Naive thymus-derived CD8-positive, alpha-beta T cell (primary cell): ENCODE data around the gene ZMYND11. TPM values are rescaled to one million over a fixed set of nuclear protein-coding genes. Genes with fewer than 3 reads are reported as not detected.
A peak's percentile ranks its signal among the peaks of the same experiment; 100 is the strongest.

ENCODE experiments used
- ATAC-seq, 2 donors: fragments of 150-1000 bp; cut with Tn5 transposase in 1 of 2; sonication (Bioruptor Pico), chemical (Tn5 transposase) in 1 of 2; 1 replicate in 1 of 2; 2 replicates in 1 of 2; pipeline ENCODE4 v1.10.0; 2021; ENCODE audit warnings: mild to moderate bottlenecking in 2 of 2, moderate library complexity in 2 of 2
- POLR2A ChIA-PET: fragments of 350-600 bp; sonication (Branson Sonifier 250); formaldehyde crosslinking; loops from one replicate; lab custom pipeline; 2021; ENCODE audit warnings: antibody characterized with exemption; lab: Charles Lee
- DNase-seq, 10 donors: peaks; one replicate each; pipeline versions ENCODE4 v3.0.0 to v3.0.0-alpha.2; 2020 to 2022
- H3K27ac Mint-ChIP-seq, 10 donors: one replicate each; pipeline ENCODE4 v1.8.0; 2020 to 2022; ENCODE audit warnings: mild to moderate bottlenecking in 10 of 10, mixed read lengths in 10 of 10, moderate library complexity in 4 of 10, inconsistent platforms in 1 of 10
- H3K27me3 Mint-ChIP-seq, 5 donors: one replicate each; pipeline ENCODE4 v1.8.0; 2021 to 2022; ENCODE audit warnings: mixed read lengths in 5 of 5
- H3K36me3 Mint-ChIP-seq, 3 donors: one replicate each; pipeline ENCODE4 v1.8.0; 2020 to 2022; ENCODE audit warnings: mixed read lengths in 3 of 3, mild to moderate bottlenecking in 2 of 3, inconsistent platforms in 1 of 3
- H3K4me1 Mint-ChIP-seq, 4 donors: one replicate each; pipeline ENCODE4 v1.8.0; 2021 to 2022; ENCODE audit warnings: mixed read lengths in 4 of 4
- H3K4me3 Mint-ChIP-seq, 10 donors: one replicate each; pipeline ENCODE4 v1.8.0; 2020 to 2022; ENCODE audit warnings: mild to moderate bottlenecking in 10 of 10, mixed read lengths in 10 of 10, moderate library complexity in 6 of 10, inconsistent platforms in 1 of 10
- H3K9me3 Mint-ChIP-seq, 9 donors: one replicate each; pipeline ENCODE4 v1.8.0; 2020 to 2022; ENCODE audit warnings: mixed read lengths in 9 of 9, mild to moderate bottlenecking in 3 of 9, inconsistent platforms in 1 of 9, moderate library complexity in 1 of 9
- polyA plus RNA-seq, 3 donors: library from polyadenylated mRNA; unstranded; fragments of 300-500 nt; fragmentation: Illumina TruSeq; gene quantifications; one replicate each; pipeline ENCODE4 v1.2.3, GENCODE V29; 2021
- total RNA-seq, 8 experiments: library from RNA in 2 of 8; stranded (reverse) in 2 of 8; gene quantifications; one replicate each; pipeline ENCODE4 v1.2.3 and lab custom pipeline; 2021 to 2026

The ZMYND11 gene
- total and polyA plus RNA-seq, 5 experiments from 2014 or later: 29.8 to 71.1 (median 41.0) TPM

DNA sequence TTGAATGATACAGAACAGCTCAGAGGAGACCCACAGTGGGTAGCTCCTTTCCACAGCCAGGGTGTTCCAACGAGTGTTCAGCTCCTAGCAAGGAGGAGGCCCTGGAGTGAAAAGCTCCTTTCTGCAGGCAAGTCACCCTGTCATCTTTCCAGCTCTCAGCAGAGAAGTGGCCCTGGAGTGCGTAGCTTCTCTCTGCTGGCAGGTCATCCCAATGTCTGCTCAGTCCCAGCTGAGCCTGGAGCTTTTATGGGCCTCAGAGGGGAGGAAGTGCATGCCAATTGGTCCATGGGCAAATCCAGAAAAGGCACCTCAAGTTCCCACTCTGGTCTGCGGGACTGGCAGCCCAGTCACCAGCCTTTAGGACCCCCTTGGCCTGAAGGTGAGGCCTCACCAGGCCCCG is 30.8 kb upstream of the ZMYND11 start:
- ATAC-seq (no peak), DNase-seq (no peak)
- H3K4me3 Mint-ChIP-seq: no peak overlapping the region
- H3K36me3 Mint-ChIP-seq: peaks cover 0 to 2% (median 0%) of the 10 kb centered on the region in 3 donors
- POLR2A ChIA-PET: no interaction called here
- no peaks in the 10 kb centered on the region for H3K4me1 Mint-ChIP-seq
- peaks cover 0 to 2% (median 0%) of the 10 kb centered on the region in 9 donors for H3K9me3 Mint-ChIP-seq
- peaks cover 0 to 4% (median 0%) of the 10 kb centered on the region in 5 donors for H3K27me3 Mint-ChIP-seq
- no peak overlapping the region for H3K27ac Mint-ChIP-seq

DNA sequence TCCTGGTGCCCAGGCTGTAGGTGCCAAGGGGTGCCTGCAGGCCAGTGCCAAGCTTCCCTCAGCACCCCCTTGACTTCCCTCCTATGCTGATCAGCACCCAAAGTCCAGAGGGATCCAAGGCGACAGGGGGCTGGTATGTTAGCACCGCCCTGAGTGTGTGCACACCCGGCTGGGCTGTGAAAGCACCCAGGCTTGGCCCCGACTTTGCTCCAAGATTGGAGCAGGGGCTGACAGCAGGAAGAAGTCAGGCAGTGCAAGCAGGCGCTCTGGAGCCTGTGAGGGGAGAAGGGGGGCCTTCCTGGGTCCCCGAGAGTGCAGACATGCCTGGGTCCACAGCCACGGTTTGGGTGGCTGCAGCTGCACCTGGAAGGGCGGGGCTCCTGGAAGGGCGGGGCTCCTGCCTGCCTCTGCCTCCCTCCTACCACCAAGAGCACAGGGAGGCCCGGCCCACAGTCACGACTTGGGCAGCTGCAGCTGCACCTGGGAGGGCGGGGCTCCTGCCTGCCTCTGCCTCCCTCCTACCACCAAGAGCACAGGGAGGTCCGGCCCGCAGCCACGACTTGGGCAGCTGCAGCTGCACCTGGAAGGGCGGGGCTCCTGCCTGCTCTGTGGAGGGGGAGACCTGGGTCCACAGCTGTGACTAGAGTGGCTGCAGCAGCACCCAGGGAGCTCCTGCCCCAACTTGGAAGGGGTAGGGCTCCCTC is 30.2 kb upstream of the ZMYND11 start:
- H3K27me3 Mint-ChIP-seq: peaks cover 0 to 3% (median 0%) of the 10 kb centered on the region in 5 donors
- peaks cover 0 to 2% (median 0%) of the 10 kb centered on the region in 3 donors for H3K36me3 Mint-ChIP-seq
- DNase-seq (no peak), ATAC-seq (no peak)
- POLR2A ChIA-PET: no interaction called here
- no peak overlapping the region for H3K27ac Mint-ChIP-seq
- H3K4me3 Mint-ChIP-seq: no peak overlapping the region
- peaks cover 0 to 2% (median 0%) of the 10 kb centered on the region in 9 donors for H3K9me3 Mint-ChIP-seq
- H3K4me1 Mint-ChIP-seq: no peaks in the 10 kb centered on the region

DNA sequence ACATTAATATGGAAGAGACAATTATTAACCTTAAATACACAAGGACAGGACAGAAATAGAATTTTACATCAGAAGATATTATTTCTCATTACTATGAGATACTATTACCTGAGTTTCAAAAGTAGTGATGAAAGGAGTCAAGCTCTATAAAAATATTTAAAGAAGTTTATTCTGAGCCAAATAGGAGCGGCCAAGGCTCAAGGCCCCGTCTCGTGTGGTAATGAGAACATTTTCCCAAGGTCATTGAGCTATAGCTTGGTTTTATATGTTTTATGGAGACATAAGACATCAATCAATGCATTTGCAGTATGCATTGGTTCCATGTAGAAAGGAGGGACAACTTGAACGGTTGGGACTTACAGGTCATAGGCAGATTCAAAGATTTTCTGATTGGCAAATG is 29.4 kb upstream of the ZMYND11 start:
- POLR2A ChIA-PET: no interaction called here
- Mint-ChIP-seq H3K27me3 (peaks cover 0 to 2% (median 1%) of the 10 kb centered on the region in 5 donors), H3K4me3 (no peak overlapping the region), H3K27ac (no peak overlapping the region), H3K4me1 (no peaks in the 10 kb centered on the region), H3K9me3 (peaks cover 0 to 2% (median 0%) of the 10 kb centered on the region in 9 donors), H3K36me3 (peaks cover 0 to 2% (median 0%) of the 10 kb centered on the region in 3 donors)
- ATAC-seq (no peak), DNase-seq (no peak)

DNA sequence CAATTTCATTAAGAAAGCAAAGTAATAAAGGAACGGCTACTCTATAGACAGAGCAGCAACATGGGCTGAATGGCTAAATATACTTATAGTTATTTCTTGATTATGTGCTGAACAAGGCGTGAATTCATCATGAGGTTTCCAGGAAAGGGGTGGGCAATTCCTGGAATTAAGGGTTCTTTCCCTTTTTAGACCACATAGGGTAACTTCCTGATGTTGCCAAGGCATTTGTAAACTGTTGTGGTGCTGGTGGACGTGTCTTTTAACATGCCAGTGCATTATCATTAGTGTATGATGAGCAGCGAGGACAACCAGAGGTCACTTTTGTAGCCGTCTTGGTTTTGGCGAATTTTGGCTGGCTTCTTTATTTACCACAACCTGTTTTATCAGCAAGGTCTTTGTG is 28.5 kb upstream of the ZMYND11 start:
- DNase-seq (no peak), ATAC-seq (no peak)
- peaks cover 0 to 2% (median 0%) of the 10 kb centered on the region in 3 donors for H3K36me3 Mint-ChIP-seq
- no peak overlapping the region for H3K27ac Mint-ChIP-seq
- POLR2A ChIA-PET: no interaction called here
- H3K4me3 Mint-ChIP-seq: no peak overlapping the region
- peaks cover 0 to 2% (median 0%) of the 10 kb centered on the region in 9 donors for H3K9me3 Mint-ChIP-seq
- H3K4me1 Mint-ChIP-seq: no peaks in the 10 kb centered on the region
- H3K27me3 Mint-ChIP-seq: peaks cover 0 to 2% (median 0%) of the 10 kb centered on the region in 5 donors

DNA sequence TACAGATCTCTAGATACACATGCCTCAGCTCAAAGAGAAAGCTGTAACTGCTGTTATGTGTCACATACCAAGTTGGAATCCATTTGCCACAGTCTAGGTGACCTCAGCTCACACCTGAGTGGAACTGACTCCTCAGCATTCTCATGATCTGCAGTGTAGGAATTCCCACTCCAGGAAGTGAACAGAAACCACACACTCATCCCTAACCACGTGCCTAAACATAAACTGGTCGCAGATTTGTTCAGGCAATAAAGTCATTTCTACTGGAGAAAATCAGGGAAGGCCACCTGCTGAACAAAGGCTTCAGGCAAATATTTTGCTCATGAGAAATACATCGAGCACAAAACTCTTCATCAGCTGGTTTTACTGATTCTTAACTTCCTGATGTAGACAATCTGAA is 23.0 kb upstream of the ZMYND11 start:
- peaks cover 0 to 19% (median 5%) of the 10 kb centered on the region in 9 donors for H3K9me3 Mint-ChIP-seq
- ATAC-seq: no peak

DNA sequence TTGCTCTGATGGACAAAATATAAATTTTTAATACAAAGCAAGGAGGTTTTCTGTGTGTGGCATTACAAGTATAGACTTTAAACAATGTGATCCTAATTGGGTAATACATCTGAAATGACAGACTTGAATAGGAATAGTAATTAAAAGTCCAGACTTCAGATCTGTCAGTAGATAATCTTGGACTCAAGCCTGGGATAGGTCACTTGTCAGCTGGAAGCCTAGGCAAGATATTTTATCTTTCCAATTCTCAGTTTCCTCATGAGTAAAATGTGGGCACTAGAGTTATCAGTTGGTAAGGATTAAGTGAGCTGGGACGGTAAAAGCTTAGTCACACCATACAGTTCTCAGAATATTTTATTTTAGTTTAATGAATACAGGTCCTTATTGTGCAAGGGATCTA is 10.4 kb upstream of the ZMYND11 start:
- H3K27ac Mint-ChIP-seq: no peak overlapping the region
- H3K27me3 Mint-ChIP-seq: peaks cover 5 to 26% (median 19%) of the 10 kb centered on the region in 5 donors
- POLR2A ChIA-PET: no interaction called here
- peaks cover 0 to 17% (median 4%) of the 10 kb centered on the region in 9 donors for H3K9me3 Mint-ChIP-seq
- H3K4me3 Mint-ChIP-seq: no peak overlapping the region
- ATAC-seq: no peak
- H3K36me3 Mint-ChIP-seq: peaks cover 0 to 3% (median 0%) of the 10 kb centered on the region in 3 donors
- peaks cover 2 to 18% (median 10%) of the 10 kb centered on the region in 4 donors for H3K4me1 Mint-ChIP-seq
- DNase-seq: no peak

More for the DNA sequence above, 23.0 kb upstream of the ZMYND11 start:
- Mint-ChIP-seq H3K27me3 (peaks cover 0 to 6% (median 1%) of the 10 kb centered on the region in 5 donors), H3K4me3 (no peak overlapping the region), H3K36me3 (peaks cover 0 to 14% (median 12%) of the 10 kb centered on the region in 3 donors), H3K4me1 (no peaks in the 10 kb centered on the region), H3K27ac (no peak overlapping the region)
- no peak for DNase-seq
- POLR2A ChIA-PET: no interaction called here

DNA sequence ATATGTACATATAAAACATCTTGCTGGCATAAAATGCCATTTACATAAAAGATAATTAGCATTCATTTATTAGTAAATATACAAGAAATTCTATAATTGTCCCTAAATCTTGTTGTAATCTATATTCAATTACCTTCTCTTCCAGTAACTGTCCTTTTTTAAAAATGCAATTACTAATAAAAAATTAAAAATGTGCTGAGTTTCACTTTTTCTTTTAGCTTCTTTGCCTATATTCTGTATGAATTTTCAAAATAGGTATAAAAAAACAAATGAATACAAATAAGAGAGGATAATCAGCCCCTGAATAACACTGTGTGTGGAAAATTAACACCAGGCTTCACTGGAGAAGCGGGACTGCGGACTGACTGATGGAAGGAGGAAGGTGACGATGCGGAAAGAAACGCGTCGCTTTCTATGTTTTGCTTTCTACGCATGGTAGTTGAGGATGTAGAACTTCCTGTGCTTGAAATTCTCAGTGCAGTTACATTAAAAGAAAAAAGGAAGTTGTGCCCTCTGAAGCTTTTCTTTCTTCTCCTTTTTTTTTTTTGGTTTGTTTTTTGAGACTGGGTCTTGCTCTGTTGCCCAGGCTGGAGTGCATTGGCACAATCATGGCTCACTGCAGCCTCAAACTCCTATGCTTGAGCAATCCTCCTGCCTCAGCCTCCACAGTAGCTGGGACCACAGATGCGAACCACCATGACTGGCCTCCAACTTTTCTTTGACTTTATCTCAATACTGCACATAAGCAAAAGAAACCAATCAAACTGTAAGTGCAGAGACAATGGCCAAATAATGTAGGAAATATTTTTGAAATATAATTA is 7.4 kb upstream of the ZMYND11 start:
- Mint-ChIP-seq H3K9me3 (peaks cover 0 to 3% (median 0%) of the 10 kb centered on the region in 9 donors), H3K27ac (peak overlapping the region; percentile 38 to 96 (median 88)), H3K4me1 (peaks cover 8 to 27% (median 17%) of the 10 kb centered on the region in 4 donors), H3K4me3 (peak overlapping the region; percentile 82 to 92 (median 88)), H3K27me3 (peaks cover 4 to 10% (median 6%) of the 10 kb centered on the region in 5 donors), H3K36me3 (no peaks in the 10 kb centered on the region)
- POLR2A ChIA-PET: interaction anchor here (0.6 kb wide), 1 partner anchor 8 kb away, joined by 3 read pairs; no protein-coding TSS in a partner anchor
- peak in 6 of 10 donors; percentile 19 to 52 (median 24) for DNase-seq
- peak; percentile 87 to 97 for ATAC-seq

DNA sequence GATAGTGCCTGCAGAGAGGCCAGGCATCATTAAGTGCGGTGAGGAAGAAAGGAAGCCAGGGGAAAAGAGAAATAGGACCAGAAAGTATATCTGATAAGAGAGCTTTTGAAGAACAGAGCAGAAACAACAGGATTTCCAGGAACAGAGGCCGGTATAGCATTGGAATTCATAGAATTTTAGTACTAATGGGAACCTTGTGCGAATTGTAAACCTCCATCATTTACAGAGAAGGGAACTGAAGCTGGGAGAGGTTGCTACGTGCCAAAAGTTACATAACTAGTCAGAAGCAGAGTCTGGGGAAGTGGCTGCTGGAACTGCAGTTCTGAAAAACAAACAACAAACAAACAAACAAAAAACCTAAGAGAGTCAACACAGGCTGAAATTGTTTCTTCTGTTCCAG is 5.4 kb upstream of the ZMYND11 start:
- H3K27ac Mint-ChIP-seq: peak overlapping the region in 1 of 10 donors; percentile 52
- H3K4me1 Mint-ChIP-seq: peaks cover 9 to 42% (median 28%) of the 10 kb centered on the region in 4 donors
- peaks cover 0 to 4% (median 0%) of the 10 kb centered on the region in 5 donors for H3K27me3 Mint-ChIP-seq
- no peaks in the 10 kb centered on the region for H3K9me3 Mint-ChIP-seq
- H3K36me3 Mint-ChIP-seq: no peaks in the 10 kb centered on the region
- H3K4me3 Mint-ChIP-seq: no peak overlapping the region
- no peak for DNase-seq
- POLR2A ChIA-PET: no interaction called here
- ATAC-seq: no peak

DNA sequence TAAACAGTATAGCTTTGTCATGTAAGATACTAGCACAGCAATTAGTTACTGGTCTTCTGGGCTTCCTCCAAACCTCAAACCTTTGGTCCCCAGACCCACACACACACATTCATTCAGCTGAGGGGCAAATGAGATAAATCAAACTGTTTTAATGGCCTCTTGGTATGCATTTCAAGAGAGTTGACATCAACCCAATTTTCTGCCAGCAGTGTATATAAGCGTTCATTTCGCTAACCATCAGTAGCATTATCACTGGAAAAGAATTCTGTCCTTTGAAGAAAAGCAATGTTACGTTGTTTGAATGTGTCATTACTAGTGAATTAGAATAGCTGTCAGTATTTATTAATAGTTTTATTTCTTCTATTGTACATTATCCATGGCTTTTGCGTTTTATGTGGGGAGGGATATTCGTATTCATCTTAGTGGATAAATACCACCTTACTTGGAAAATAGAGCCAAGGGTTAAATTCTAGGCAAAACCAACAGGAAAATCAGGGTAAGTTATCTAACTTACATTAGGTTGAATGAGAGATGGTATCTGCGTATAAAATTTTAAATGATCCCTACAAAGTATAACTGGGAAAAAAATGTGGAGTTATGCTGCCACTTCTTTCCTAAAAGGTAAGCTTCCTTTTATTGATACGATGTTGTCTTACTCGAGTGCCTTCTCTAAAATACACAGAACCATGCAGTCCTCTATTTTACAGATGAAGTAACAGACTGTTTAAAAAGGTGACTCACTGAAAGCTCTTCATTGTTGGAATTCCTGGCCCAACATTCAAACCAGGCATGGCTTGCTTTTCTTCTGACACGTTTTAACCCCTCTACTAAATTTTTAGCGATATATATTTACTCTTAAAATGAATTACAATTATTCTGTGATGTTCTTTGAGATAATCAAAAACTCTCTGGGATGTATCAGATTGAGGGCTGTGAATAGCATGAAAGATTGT is 2.0 kb upstream of the ZMYND11 start:
- Mint-ChIP-seq H3K4me3 (peak overlapping the region; percentile 46 to 94 (median 90)), H3K27ac (peak overlapping the region in 6 of 10 donors; percentile 90 to 95 (median 92)), H3K27me3 (peaks cover 0 to 4% (median 0%) of the 10 kb centered on the region in 5 donors), H3K36me3 (no peaks in the 10 kb centered on the region), H3K9me3 (no peaks in the 10 kb centered on the region), H3K4me1 (peaks cover 16 to 48% (median 38%) of the 10 kb centered on the region in 4 donors)
- no peak for ATAC-seq
- POLR2A ChIA-PET: no interaction called here
- DNase-seq: no peak

DNA sequence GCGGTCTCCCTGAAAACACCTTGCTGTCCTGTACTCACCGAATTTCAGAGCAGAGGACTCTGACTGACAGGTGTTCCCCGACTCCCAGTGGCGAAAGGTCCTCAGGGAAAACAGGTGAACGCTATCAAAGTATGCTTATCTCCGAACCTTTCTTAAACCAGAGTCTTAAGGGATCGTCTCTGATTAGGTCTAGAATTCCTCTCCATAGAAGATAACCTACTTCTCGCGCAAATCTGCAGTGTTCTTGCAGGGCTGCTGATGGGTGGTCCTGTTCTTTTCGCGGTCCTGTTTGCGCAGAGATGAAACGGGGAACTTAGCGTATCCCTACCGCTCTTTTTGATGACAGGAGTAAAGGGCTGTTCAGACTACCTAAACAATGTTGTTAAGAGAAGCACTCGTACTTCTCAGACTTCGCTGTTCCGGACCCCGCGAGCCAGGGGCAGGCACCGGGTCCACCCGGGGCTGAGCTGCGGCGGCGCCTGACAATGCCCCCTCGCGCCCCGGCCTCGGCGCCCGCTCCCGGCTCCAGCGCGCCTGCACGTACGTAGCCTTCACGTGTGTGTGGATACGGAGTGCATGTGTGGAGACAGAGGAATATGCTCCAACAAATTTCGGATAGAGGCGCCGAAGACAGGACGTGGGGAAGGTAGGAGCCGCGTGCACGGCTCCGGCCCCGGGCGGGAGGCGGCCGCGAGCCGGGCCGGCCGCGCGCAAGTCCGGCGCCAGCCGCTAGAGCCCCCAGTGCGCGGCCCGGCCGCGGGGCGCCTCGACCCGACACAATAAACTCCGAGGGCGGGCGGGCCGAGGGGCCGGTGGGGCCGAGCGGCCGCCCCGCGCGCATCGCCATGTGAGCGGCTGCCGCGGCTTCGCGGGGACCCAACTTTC is 766 bp upstream of the ZMYND11 start:
- POLR2A ChIA-PET: no interaction called here
- Mint-ChIP-seq H3K4me1 (peaks cover 16 to 58% (median 42%) of the 10 kb centered on the region in 4 donors), H3K9me3 (no peaks in the 10 kb centered on the region), H3K27ac (peak overlapping the region in 9 of 10 donors; percentile 90 to 95 (median 93)), H3K27me3 (peaks cover 0 to 4% (median 0%) of the 10 kb centered on the region in 5 donors), H3K4me3 (peak overlapping the region; percentile 80 to 96 (median 92)), H3K36me3 (no peaks in the 10 kb centered on the region)
- ATAC-seq (peak; percentile 26), DNase-seq (peak; percentile 10 to 65 (median 46))
